SU-DHL-6 (cell line): ENCODE data around the gene GOLGA7B.

Experiments used
- H2AFZ ChIP-seq: fragments of 200-600 bp; sonication (generic); 2 replicates; pipeline ENCODE4 v1.6.1; 2014; ENCODE audit warnings: low read depth, mild to moderate bottlenecking, moderate library complexity, mixed read lengths, antibody characterized with exemption, low read length; ENCODE audit not compliant: severe bottlenecking
- H3F3A ChIP-seq: fragments of 200-600 bp; shearing (Covaris generic); 2 replicates; pipeline ENCODE4 v1.6.0; 2016; ENCODE audit warnings: antibody characterized with exemption, mild to moderate bottlenecking; ENCODE audit not compliant: insufficient read depth
- H3K27ac ChIP-seq: fragments of 200-600 bp; sonication (generic); 2 replicates; pipeline ENCODE4 v1.5.1; 2016; ENCODE audit warnings: low read depth, mild to moderate bottlenecking, low read length, moderate library complexity, mixed read lengths
- H3K27me3 ChIP-seq: fragments of 200-600 bp; sonication (generic), shearing (Covaris generic); 2 replicates; pipeline ENCODE4 v1.6.0; 2014; ENCODE audit warnings: mild to moderate bottlenecking, low read length
- H3K36me3 ChIP-seq: fragments of 200-600 bp; sonication (generic); 2 replicates; pipeline ENCODE4 v1.6.1; 2014; ENCODE audit warnings: mild to moderate bottlenecking, low read length, mixed read lengths
- H3K4me2 ChIP-seq: fragments of 300-600, 200-600 bp; shearing (Covaris generic), sonication (generic); 2 replicates; pipeline ENCODE4 v1.6.0; 2014; ENCODE audit warnings: low read length, low read depth, mild to moderate bottlenecking; ENCODE audit not compliant: poor library complexity, severe bottlenecking
- H3K4me3 ChIP-seq: fragments of 200-600 bp; sonication (generic); 2 replicates; pipeline ENCODE4 v1.5.1; 2014; ENCODE audit warnings: antibody characterized with exemption, low read length, mild to moderate bottlenecking, mixed read lengths; ENCODE audit not compliant: insufficient read depth, poor library complexity, severe bottlenecking
- H3K79me2 ChIP-seq: fragments of 200-600 bp; sonication (generic); 2 replicates; pipeline ENCODE4 v1.6.1; 2014; ENCODE audit warnings: mild to moderate bottlenecking, low read length, moderate library complexity; ENCODE audit not compliant: insufficient read depth
- H3K9ac ChIP-seq: fragments of 200-600 bp; sonication (generic); 2 replicates; pipeline ENCODE4 v1.7.0; 2014; ENCODE audit warnings: mild to moderate bottlenecking, low read length
- H3K9me2 ChIP-seq: fragments of 200-600 bp; sonication (generic); replicated peaks from 2 replicates; pipeline ENCODE4 v1.6.1; 2014; ENCODE audit warnings: low read length; ENCODE audit not compliant: insufficient read depth
- H3K9me3 ChIP-seq: fragments of 200-600 bp; sonication (generic); 2 replicates; pipeline ENCODE4 v1.6.1; 2014; ENCODE audit warnings: low read length, mixed read lengths; ENCODE audit not compliant: insufficient read depth
- H4K20me1 ChIP-seq: fragments of 200-600 bp; sonication (generic); 2 replicates; pipeline ENCODE4 v1.6.1; 2014; ENCODE audit warnings: low read depth, mild to moderate bottlenecking, antibody characterized with exemption, low read length, moderate library complexity, mixed read lengths
- CTCF ChIP-seq: fragments of 200-600 bp; sonication (generic); IDR thresholded peaks from one replicate; pipeline ENCODE4 v1.5.1; 2017; ENCODE audit warnings: antibody characterized with exemption, mild to moderate bottlenecking, low read length, moderate library complexity; ENCODE audit not compliant: insufficient read depth, poor library complexity, severe bottlenecking
- EZH2phosphoT487 ChIP-seq: fragments of 200-600 bp; sonication (generic), shearing (Covaris generic); conservative IDR thresholded peaks from 2 replicates; pipeline ENCODE4 v1.6.1; 2018; ENCODE audit warnings: mild to moderate bottlenecking, antibody characterized with exemption, low read length, moderate library complexity, mixed read lengths

GOLGA7B gene

GRCh38 chr10:97879241-97879640, 29.6 kb downstream of the GOLGA7B start:
- Histone ChIP-seq H3K4me3 (no peak overlapping the region), H3K4me2 (no peak overlapping the region), H3K9me2 (no peaks in the 10 kb centered on the region), H3K27ac (no peak overlapping the region), H3F3A (no peaks in the 10 kb centered on the region), H3K9me3 (no peaks in the 10 kb centered on the region), H3K27me3 (no peaks in the 10 kb centered on the region), H4K20me1 (no peaks in the 10 kb centered on the region), H3K79me2 (no peaks in the 10 kb centered on the region), H2AFZ (no peak overlapping the region), H3K36me3 (no peaks in the 10 kb centered on the region), H3K9ac (no peak overlapping the region)
- TF ChIP-seq EZH2phosphoT487 (no peak), CTCF (no peak)

- H3K9me2 ChIP-seq = no peaks in the 10 kb centered on the region
- H3K27ac ChIP-seq = no peak overlapping the region
- no peaks in the 10 kb centered on the region for H3K27me3 ChIP-seq
- H3K36me3 ChIP-seq = no peaks in the 10 kb centered on the region
- H4K20me1 ChIP-seq = no peaks in the 10 kb centered on the region
- TF ChIP-seq CTCF = no peak
- TF ChIP-seq EZH2phosphoT487 = no peak
- no peak overlapping the region for H3K4me2 ChIP-seq
- H3K79me2 ChIP-seq = no peaks in the 10 kb centered on the region
- H3K4me3 ChIP-seq = no peak overlapping the region
- H2AFZ ChIP-seq = no peak overlapping the region
- H3F3A ChIP-seq = no peaks in the 10 kb centered on the region
- H3K9ac ChIP-seq = no peak overlapping the region
- no peaks in the 10 kb centered on the region for H3K9me3 ChIP-seq
These were observed 30.5 kb downstream of the GOLGA7B start for GRCh38 chr10:97880109-97880508.

- no peaks in the 10 kb centered on the region for H3K79me2 ChIP-seq
- no peak overlapping the region for H2AFZ ChIP-seq
- no peak overlapping the region for H3K4me3 ChIP-seq
- no peaks in the 10 kb centered on the region for H3K36me3 ChIP-seq
- H3K27me3 ChIP-seq = no peaks in the 10 kb centered on the region
- no peak overlapping the region for H3K27ac ChIP-seq
- no peak overlapping the region for H3K4me2 ChIP-seq
- TF ChIP-seq EZH2phosphoT487 (no peak), CTCF (no peak)
- H3K9me3 ChIP-seq = no peaks in the 10 kb centered on the region
- H3K9ac ChIP-seq = no peak overlapping the region
- no peaks in the 10 kb centered on the region for H4K20me1 ChIP-seq
- H3F3A ChIP-seq = no peaks in the 10 kb centered on the region
- no peaks in the 10 kb centered on the region for H3K9me2 ChIP-seq
These were observed 32.8 kb downstream of the GOLGA7B start for GRCh38 chr10:97882142-97883091.
